AG08396 (cell line): ENCODE results near the gene ADGRA3.

Experiments
- DNase-seq: peaks from one replicate; pipeline ENCODE4 v3.0.0; 2012; ENCODE audit warnings: low spot score, mixed read lengths

Gene ADGRA3

DNA sequence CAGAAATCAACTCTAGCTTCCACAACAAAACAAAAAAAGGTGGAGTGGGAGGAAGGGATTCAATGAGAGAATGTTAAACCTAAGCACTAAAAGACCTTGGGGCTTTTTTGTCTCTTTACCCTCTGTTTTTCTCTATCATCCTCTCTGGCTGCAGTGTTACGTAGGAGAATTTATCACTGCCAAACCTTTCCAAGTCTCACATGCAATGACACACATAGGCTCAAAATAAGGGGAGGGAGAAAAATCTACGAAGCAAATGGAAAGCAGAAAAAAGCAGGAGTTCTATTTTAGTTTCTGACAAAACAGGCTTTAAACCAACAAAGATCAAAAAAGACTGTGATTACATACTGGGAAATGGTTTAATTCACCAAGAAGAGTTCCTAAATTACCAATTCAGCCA lies 152.1 kb downstream of the ADGRA3 start:
- no peak for DNase-seq

DNA sequence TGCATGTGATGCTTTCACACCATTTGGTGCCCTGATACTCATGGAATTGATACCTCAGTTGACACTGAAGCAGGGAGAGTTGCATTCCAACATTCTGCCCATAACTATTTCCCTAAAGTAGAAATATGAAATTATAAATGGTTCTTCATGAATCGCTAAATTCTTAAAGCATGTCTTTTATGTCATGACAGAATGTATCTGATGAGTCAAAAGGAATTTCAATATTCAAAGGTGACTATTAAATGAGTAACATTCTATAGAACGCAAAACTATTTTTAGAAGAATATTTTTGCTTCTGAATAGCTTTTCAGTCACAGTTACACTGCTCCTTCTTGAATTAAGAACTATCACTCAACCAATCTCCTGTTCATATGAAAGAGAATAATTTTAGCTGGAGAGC lies 152.8 kb downstream of the ADGRA3 start:
- DNase-seq = no peak

DNA sequence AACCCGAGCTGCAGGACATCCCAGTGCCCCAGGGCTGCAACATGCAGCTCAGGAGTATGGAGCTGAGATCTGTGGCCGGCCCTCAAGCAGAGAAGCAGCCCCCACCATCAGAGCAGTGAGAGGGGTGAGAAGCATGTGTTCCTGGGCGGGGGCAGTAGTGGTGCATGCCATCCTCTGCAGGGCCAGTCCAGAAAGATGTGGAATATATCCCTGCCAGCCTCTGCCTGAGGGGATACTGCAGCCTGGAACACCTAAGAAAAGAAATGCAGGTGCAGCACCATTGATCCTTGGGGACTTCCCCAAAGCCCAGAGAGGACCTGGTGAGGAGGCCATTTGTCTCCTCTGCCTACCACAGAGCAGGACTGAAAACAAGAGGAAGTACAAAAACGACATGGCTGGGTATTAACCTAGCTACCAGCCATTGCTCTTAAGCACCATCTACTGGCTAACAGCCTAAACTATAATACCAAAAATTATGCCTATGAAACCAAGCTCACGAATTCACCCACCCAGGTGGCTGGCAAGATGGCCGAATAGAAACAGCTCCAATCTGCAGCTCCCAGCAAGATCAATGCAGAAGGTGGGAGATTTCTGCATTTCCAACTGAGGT lies 158.8 kb downstream of the ADGRA3 start:
- DNase-seq = peak; percentile 12

DNA sequence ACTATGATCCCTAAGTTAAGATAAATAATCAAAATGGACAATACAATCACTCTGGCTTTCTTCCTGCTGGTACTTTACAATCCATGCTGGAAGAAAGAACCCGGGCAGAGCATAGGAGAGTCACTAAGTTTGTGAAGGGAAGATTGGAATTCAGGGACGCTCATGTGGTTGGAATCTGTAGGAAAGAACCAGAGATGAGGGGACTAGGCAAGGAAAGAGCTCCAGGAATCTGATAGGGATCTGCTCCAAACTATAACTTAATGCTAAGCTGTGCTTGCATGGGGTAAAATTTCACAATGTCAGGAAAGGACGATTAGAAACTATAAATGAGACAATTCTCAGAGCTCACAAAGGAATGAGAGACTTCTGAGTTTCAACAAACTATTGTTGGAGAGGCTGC lies 167.5 kb downstream of the ADGRA3 start:
- no peak for DNase-seq

DNA sequence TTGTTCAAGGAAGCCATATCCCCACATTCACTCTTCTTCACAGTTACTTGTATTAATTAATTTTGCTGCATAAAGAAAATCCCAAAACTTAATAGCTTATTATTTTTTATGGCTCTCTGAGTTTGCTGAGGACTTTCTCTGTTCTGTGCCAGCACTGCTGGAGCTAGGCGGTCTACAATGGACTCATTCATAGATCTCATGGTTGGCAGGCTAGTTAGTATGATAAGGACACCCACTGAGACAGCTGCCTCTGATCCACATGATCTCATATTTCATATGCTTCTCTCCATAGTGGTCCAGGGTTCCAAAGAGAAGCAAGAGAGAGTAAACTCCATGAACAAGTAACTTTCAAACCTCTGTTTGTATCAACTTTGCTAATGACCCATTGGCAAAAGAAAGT lies 170.2 kb downstream of the ADGRA3 start:
- no peak for DNase-seq

DNA sequence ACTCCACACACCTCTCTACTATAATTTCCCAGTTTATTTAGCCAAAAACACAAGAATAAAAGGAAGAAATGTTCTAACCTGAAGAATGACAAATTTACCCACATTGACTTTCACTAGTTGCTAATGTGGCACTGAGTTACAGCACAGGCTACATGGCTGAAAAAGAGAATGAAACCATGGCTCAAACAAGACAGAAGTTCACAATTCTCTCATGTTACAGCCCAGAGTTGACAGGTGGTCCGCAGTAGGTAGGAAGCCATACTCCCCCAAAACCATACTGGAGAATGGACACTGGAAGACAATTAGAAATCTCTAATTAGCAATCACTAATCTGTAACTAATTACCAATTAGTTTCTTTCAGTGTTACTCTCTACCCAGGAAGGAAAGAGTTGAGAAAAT lies 170.8 kb downstream of the ADGRA3 start:
- no peak for DNase-seq

DNA sequence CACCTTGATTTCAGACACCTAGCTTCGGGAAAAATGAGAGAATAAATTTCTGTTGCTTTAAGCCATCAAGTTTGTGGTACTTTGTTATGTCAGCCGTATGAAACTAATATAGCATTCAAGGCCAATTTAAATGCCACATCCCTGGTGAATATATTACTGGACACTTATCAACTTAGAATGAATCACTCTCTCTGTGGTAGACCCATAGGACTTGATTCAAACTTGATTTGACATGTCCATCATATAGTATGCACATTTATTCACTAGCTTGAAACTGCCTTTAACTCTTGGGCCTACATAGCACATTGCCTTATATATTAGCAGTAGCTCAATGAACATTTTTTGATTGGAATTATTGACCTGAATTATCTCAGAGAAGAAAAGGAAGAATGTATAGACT lies 172.3 kb downstream of the ADGRA3 start:
- DNase-seq = no peak

DNA sequence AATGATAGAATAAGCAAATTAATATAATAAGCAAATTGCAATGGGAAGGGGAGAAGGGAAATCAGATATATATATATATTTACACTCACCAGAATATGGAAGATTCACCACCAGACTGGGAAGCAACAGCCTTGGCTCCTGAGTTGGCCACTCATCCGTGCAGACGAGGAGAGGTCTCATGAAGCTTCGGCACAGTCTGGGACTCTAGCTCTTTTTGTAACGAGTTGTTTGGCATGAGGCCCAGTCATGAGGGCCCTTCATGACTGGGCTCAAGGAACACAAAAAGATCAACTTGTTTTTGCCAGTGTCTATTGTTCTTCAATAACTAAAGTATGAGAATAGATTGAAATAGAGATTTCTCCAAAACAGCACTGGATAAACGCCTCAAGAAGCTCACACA lies 176.4 kb downstream of the ADGRA3 start:
- DNase-seq = no peak

DNA sequence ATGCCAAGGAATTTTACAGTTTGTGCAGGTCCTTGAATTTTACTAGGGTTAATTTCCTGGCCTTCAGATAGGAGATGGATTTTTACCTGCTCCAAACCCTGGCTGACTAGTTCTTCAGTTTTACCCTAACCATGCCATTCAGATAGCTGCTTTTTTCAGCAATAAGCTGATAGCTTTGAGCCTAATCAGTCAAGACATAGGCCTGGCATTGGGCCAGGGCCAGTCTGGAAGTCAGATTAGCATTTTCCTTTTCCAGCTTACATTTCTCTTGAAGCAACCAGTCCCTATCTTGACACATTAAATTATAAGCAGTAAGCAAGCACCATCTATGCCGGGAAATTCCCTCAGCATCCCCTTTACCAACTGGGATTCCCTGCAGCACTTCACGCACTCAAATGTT lies 177.1 kb downstream of the ADGRA3 start:
- no peak for DNase-seq
